Progenitor cell of endocrine pancreas (in vitro differentiated cells): ENCODE results near the gene PPHLN1. TPM values are rescaled to one million over a fixed set of nuclear protein-coding genes. Genes with fewer than 3 reads are reported as not detected.
A peak's percentile ranks its signal among the peaks of the same experiment; 100 is the strongest.

Source experiments
- DNase-seq: peaks from one replicate; pipeline ENCODE4 v3.0.0; 2021; ENCODE audit warnings: low spot score; ENCODE audit not compliant: unreplicated experiment
- H3K27ac Mint-ChIP-seq: 2 replicates; pipeline ENCODE4 v1.8.0; 2021; ENCODE audit warnings: mild to moderate bottlenecking, moderate library complexity, mixed read lengths
- H3K27me3 Mint-ChIP-seq: 2 replicates; pipeline ENCODE4 v1.8.0; 2021; ENCODE audit warnings: mixed read lengths
- H3K36me3 Mint-ChIP-seq: 2 replicates; pipeline ENCODE4 v1.8.0; 2022; ENCODE audit warnings: mixed read lengths; ENCODE audit not compliant: insufficient read depth
- H3K4me1 Mint-ChIP-seq: 2 replicates; pipeline ENCODE4 v1.8.0; 2021; ENCODE audit warnings: low read depth, mixed read lengths
- H3K4me3 Mint-ChIP-seq: 2 replicates; pipeline ENCODE4 v1.8.0; 2021; ENCODE audit warnings: low read depth, mild to moderate bottlenecking, moderate library complexity, mixed read lengths
- H3K9me3 Mint-ChIP-seq: 2 replicates; pipeline ENCODE4 v1.8.0; 2021; ENCODE audit warnings: low read depth, mixed read lengths
- CTCF ChIP-seq: fragments of 200-600 bp; sonication (generic); IDR thresholded peaks from one replicate; pipeline ENCODE4 v1.5.0; 2021; ENCODE audit warnings: antibody characterized with exemption, mild to moderate bottlenecking; ENCODE audit not compliant: unreplicated experiment
- total RNA-seq: library from RNA; stranded (reverse); gene quantifications from 2 replicates; pipeline ENCODE4 v1.2.1, GENCODE V29; 2021

Gene PPHLN1
- total RNA-seq, 1 donor from 2014 or later: 62.2 TPM

GRCh38 chr12:42474391-42474790, 148.4 kb downstream of the PPHLN1 start:
- no peak for DNase-seq
- no peak overlapping the region for H3K4me3 Mint-ChIP-seq
- no peak for TF ChIP-seq CTCF
- no peaks in the 10 kb centered on the region for H3K9me3 Mint-ChIP-seq
- H3K36me3 Mint-ChIP-seq: peaks cover 20% of the 10 kb centered on the region
- peaks cover 39% of the 10 kb centered on the region for H3K4me1 Mint-ChIP-seq
- no peaks in the 10 kb centered on the region for H3K27me3 Mint-ChIP-seq
- H3K27ac Mint-ChIP-seq: peak overlapping the region; percentile 67

- Mint-ChIP-seq H3K36me3 (peaks cover 14% of the 10 kb centered on the region), H3K4me3 (no peak overlapping the region), H3K27ac (peak overlapping the region; percentile 67), H3K9me3 (no peaks in the 10 kb centered on the region), H3K27me3 (no peaks in the 10 kb centered on the region), H3K4me1 (peaks cover 39% of the 10 kb centered on the region)
- TF ChIP-seq CTCF: no peak
- no peak for DNase-seq
These were observed 149.1 kb downstream of the PPHLN1 start for GRCh38 chr12:42475106-42475505.

- no peak for DNase-seq
- Mint-ChIP-seq H3K4me1 (peaks cover 39% of the 10 kb centered on the region), H3K36me3 (peaks cover 2% of the 10 kb centered on the region), H3K27me3 (no peaks in the 10 kb centered on the region), H3K27ac (peak overlapping the region; percentile 53), H3K4me3 (no peak overlapping the region), H3K9me3 (no peaks in the 10 kb centered on the region)
- TF ChIP-seq CTCF: no peak
These were observed 152.0 kb downstream of the PPHLN1 start for GRCh38 chr12:42477941-42478340.

- peak overlapping the region; percentile 99 for H3K27ac Mint-ChIP-seq
- H3K27me3 Mint-ChIP-seq: no peaks in the 10 kb centered on the region
- DNase-seq: no peak
- no peak for TF ChIP-seq CTCF
- peaks cover 44% of the 10 kb centered on the region for H3K4me1 Mint-ChIP-seq
- H3K4me3 Mint-ChIP-seq: peak overlapping the region; percentile 89
- peaks cover 2% of the 10 kb centered on the region for H3K36me3 Mint-ChIP-seq
- H3K9me3 Mint-ChIP-seq: no peaks in the 10 kb centered on the region
These were observed 155.4 kb downstream of the PPHLN1 start for GRCh38 chr12:42481368-42481767.

GRCh38 chr12:42482041-42482747, 156.2 kb downstream of the PPHLN1 start:
- Mint-ChIP-seq H3K27me3 (no peaks in the 10 kb centered on the region), H3K36me3 (peaks cover 2% of the 10 kb centered on the region), H3K9me3 (no peaks in the 10 kb centered on the region), H3K4me3 (peak overlapping the region; percentile 89), H3K27ac (peak overlapping the region; percentile 99), H3K4me1 (peaks cover 50% of the 10 kb centered on the region)
- no peak for DNase-seq
- TF ChIP-seq CTCF: no peak
